H9 (cell line): ENCODE data around the gene MYO5B. TPM values are rescaled to one million over a fixed set of nuclear protein-coding genes. Genes with fewer than 3 reads are reported as not detected.
"Not testable (repeated sequence)": the region's sequence is repeated elsewhere in the genome, so short reads cannot be mapped to it uniquely, and the experiment has no call there.

Experiments used
- DNase-seq: peaks from one replicate; pipeline ENCODE4 v3.0.0-alpha.2; 2017
- H2AFZ ChIP-seq: one replicate; pipeline ENCODE4 v1.6.1; 2013; ENCODE audit warnings: mild to moderate bottlenecking, low read length, control low read depth, moderate library complexity
- H2AK5ac ChIP-seq: 2 replicates; pipeline ENCODE4 v1.6.1; 2013; ENCODE audit warnings: low read length, control low read depth, mixed read lengths; ENCODE audit not compliant: insufficient read length
- H2BK120ac ChIP-seq: one replicate; pipeline ENCODE4 v1.6.1; 2013; ENCODE audit warnings: low read depth, mild to moderate bottlenecking, low read length, control low read depth, inconsistent platforms; ENCODE audit not compliant: poor library complexity, severe bottlenecking
- H2BK12ac ChIP-seq: 2 replicates; pipeline ENCODE4 v1.6.1; 2013; ENCODE audit warnings: low read length, control low read depth, mixed read lengths, low read depth; ENCODE audit not compliant: insufficient read length
- H2BK15ac ChIP-seq: 2 replicates; pipeline ENCODE4 v1.6.1; 2013; ENCODE audit warnings: low read depth, low read length, control low read depth
- H2BK20ac ChIP-seq: one replicate; pipeline ENCODE4 v1.6.1; 2013; ENCODE audit warnings: low read depth, mild to moderate bottlenecking, low read length, control low read depth, inconsistent platforms; ENCODE audit not compliant: poor library complexity, severe bottlenecking
- H2BK5ac ChIP-seq: 2 replicates; pipeline ENCODE4 v1.6.1; 2013; ENCODE audit warnings: low read length, control low read depth, mixed read lengths; ENCODE audit not compliant: insufficient read length
- H3K14ac ChIP-seq: 2 replicates; pipeline ENCODE4 v1.6.1; 2013; ENCODE audit warnings: low read length, control low read depth; ENCODE audit not compliant: insufficient read depth
- H3K18ac ChIP-seq: 2 replicates; pipeline ENCODE4 v1.6.1; 2013; ENCODE audit warnings: low read depth, mild to moderate bottlenecking, mixed read lengths, low read length, control low read depth; ENCODE audit not compliant: insufficient read length
- H3K23ac ChIP-seq: 2 replicates; pipeline ENCODE4 v1.6.1; 2013; ENCODE audit warnings: low read length, control low read depth, mixed read lengths, low read depth; ENCODE audit not compliant: insufficient read length
- H3K23me2 ChIP-seq: 2 replicates; pipeline ENCODE4 v1.6.1; 2013; ENCODE audit warnings: low read depth, mild to moderate bottlenecking, mixed read lengths, low read length, control low read depth; ENCODE audit not compliant: insufficient read length, poor library complexity, severe bottlenecking
- H3K27ac ChIP-seq: 2 replicates; pipeline ENCODE4 v1.5.1; 2013; ENCODE audit warnings: low read length, control low read depth, mixed read lengths, low read depth; ENCODE audit not compliant: insufficient read length
- H3K27me3 ChIP-seq: 2 replicates; pipeline ENCODE4 v1.6.1; 2013; ENCODE audit warnings: low read length, control low read depth, inconsistent platforms; ENCODE audit not compliant: insufficient read depth
- H3K4ac ChIP-seq: 2 replicates; pipeline ENCODE4 v1.6.1; 2013; ENCODE audit warnings: low read depth, mild to moderate bottlenecking, control low read depth, inconsistent platforms, low read length, moderate library complexity
- H3K4me1 ChIP-seq: 2 replicates; pipeline ENCODE4 v1.6.1; 2013; ENCODE audit warnings: low read length, control low read depth, inconsistent platforms; ENCODE audit not compliant: insufficient read depth
- H3K4me2 ChIP-seq: 2 replicates; pipeline ENCODE4 v1.6.1; 2013; ENCODE audit warnings: low read length, control low read depth, mixed read lengths; ENCODE audit not compliant: insufficient read length, insufficient read depth
- H3K56ac ChIP-seq: 2 replicates; pipeline ENCODE4 v1.6.1; 2013; ENCODE audit warnings: low read depth, mild to moderate bottlenecking, mixed read lengths, low read length, control low read depth; ENCODE audit not compliant: insufficient read length
- H3K79me1 ChIP-seq: 2 replicates; pipeline ENCODE4 v1.6.1; 2013; ENCODE audit warnings: low read depth, mild to moderate bottlenecking, moderate library complexity, low read length, control low read depth, inconsistent platforms; ENCODE audit not compliant: insufficient read depth, poor library complexity, severe bottlenecking
- H3K79me2 ChIP-seq: 2 replicates; pipeline ENCODE4 v1.6.1; 2013; ENCODE audit warnings: low read length, control low read depth, inconsistent platforms; ENCODE audit not compliant: insufficient read depth
- H3K9ac ChIP-seq: 2 replicates; pipeline ENCODE4 v1.6.1; 2013; ENCODE audit warnings: low read length, control low read depth, mixed read lengths; ENCODE audit not compliant: insufficient read length; ENCODE audit errors: extremely low read depth
- H3K9me3 ChIP-seq: one replicate; pipeline ENCODE4 v1.6.1; 2013; ENCODE audit warnings: low read depth, low read length, inconsistent platforms; ENCODE audit not compliant: control insufficient read depth
- H3T11ph ChIP-seq: one replicate; pipeline ENCODE4 v1.6.1; 2013; ENCODE audit warnings: mild to moderate bottlenecking, low read length, control low read depth, inconsistent platforms
- H4K20me1 ChIP-seq: one replicate; pipeline ENCODE4 v1.6.1; 2013; ENCODE audit not compliant: control insufficient read depth, insufficient read length, insufficient read depth
- H4K5ac ChIP-seq: 2 replicates; pipeline ENCODE4 v1.6.1; 2013; ENCODE audit warnings: low read depth, mild to moderate bottlenecking, mixed read lengths, low read length, control low read depth; ENCODE audit not compliant: insufficient read length
- H4K8ac ChIP-seq: replicated peaks from 2 replicates; pipeline ENCODE4 v1.6.1; 2013; ENCODE audit warnings: low read length, control low read depth, mixed read lengths, low read depth; ENCODE audit not compliant: insufficient read length
- H4K91ac ChIP-seq: 2 replicates; pipeline ENCODE4 v1.6.1; 2013; ENCODE audit warnings: low read depth, mild to moderate bottlenecking, moderate library complexity, mixed read lengths, low read length, control low read depth; ENCODE audit not compliant: insufficient read length
- H3K27ac Mint-ChIP-seq, 3 experiments: 2 replicates in 2 of 3; 3 replicates in 1 of 3; pipeline ENCODE4 v1.8.0; 2020 to 2021; ENCODE audit warnings: mixed read lengths in 3 of 3, mild to moderate bottlenecking in 1 of 3, moderate library complexity in 1 of 3
- H3K27me3 Mint-ChIP-seq: 2 replicates; pipeline ENCODE4 v1.8.0; 2021; ENCODE audit warnings: low read depth, mild to moderate bottlenecking, moderate library complexity, mixed read lengths
- H3K36me3 Mint-ChIP-seq, 3 experiments: 2 replicates in 2 of 3; 3 replicates in 1 of 3; pipeline ENCODE4 v1.8.0; 2020 to 2021; ENCODE audit warnings: low read depth in 3 of 3, mixed read lengths in 3 of 3; ENCODE audit not compliant: insufficient read depth in 1 of 3
- H3K4me1 Mint-ChIP-seq, 2 experiments: 2 replicates each; pipeline ENCODE4 v1.8.0; 2020; ENCODE audit warnings: mixed read lengths in 2 of 2
- H3K4me3 Mint-ChIP-seq, 2 experiments: 2 replicates in 1 of 2; 3 replicates in 1 of 2; pipeline ENCODE4 v1.8.0; 2020 to 2021; ENCODE audit warnings: mild to moderate bottlenecking in 2 of 2, mixed read lengths in 2 of 2, moderate library complexity in 1 of 2
- H3K9me3 Mint-ChIP-seq, 2 experiments: 2 replicates in 1 of 2; 3 replicates in 1 of 2; pipeline ENCODE4 v1.8.0; 2020; ENCODE audit warnings: mild to moderate bottlenecking in 2 of 2, mixed read lengths in 2 of 2, moderate library complexity in 1 of 2
- CTCF ChIP-seq: fragments of 200-600 bp; sonication (generic); conservative IDR thresholded peaks from 3 replicates; pipeline ENCODE4 v1.8.0; 2021; ENCODE audit warnings: antibody characterized with exemption, mild to moderate bottlenecking
- WGBS: extraction: QIAGEN DNeasy Blood & Tissue Kit; methylation state at CpG from one replicate; pipeline ENCODE4 v1.1.7; 2013; ENCODE audit warnings: missing lambda C conversion rate, low lambda C conversion rate, mixed read lengths; ENCODE audit not compliant: insufficient read length; ENCODE audit errors: extremely low coverage; 5-methylcytosine and 5-hydroxymethylcytosine counted together
- long read RNA-seq: library from polyadenylated mRNA; unstranded; transcript quantifications from one replicate; pipeline ENCODE4 v2.0.0, GENCODE V29; 2020
- total RNA-seq: library from RNA; stranded (reverse); gene quantifications from 2 replicates; pipeline ENCODE4 v1.2.1, GENCODE V29; 2021

MYO5B gene
- 9.0 and 9.3 TPM in 2 replicates for total RNA-seq
- long read RNA-seq, transcript MYO5B-207 (9 exons, 1,693 nt): major isoform, 9 of 15 reads
- long read RNA-seq, partial matches to known transcripts: 0 of 15 reads
- long read RNA-seq, other reads (novel, unspliced or antisense): 6 of 15 reads

GRCh38 chr18:50194631-50195532 is at the start of gene MYO5B:
Gene MYO5B (minus strand): TSS chr18:50195147. CDS start chr18:50194793, 354 bp downstream.
- WGBS: no CpG with 5 or more reads among the region's 115 CpGs
- peak within 1 kb of the TSS; percentile 34; the same call in 1 of the 2 replicates for H3K14ac ChIP-seq
- H3K9me3 ChIP-seq: no peaks in the 10 kb centered on the region
- Mint-ChIP-seq H3K4me3 (peak within 1 kb of the TSS; percentile 64 to 84), H3K36me3 (no peaks in the 10 kb centered on the region; a peak in 1 of 7 replicates), H3K27me3 (peaks cover 79% of the 10 kb centered on the region), H3K27ac (peak within 1 kb of the TSS in 1 of 3 experiments; percentile 44; a peak in 1 of 7 replicates), H3K9me3 (no peaks in the 10 kb centered on the region; a peak in 1 of 5 replicates), H3K4me1 (peaks cover 18 to 25% of the 10 kb centered on the region in 2 experiments)
- H3K23ac ChIP-seq: no peak within 1 kb of the TSS
- H3K9ac ChIP-seq: no peak within 1 kb of the TSS
- no peaks in the 10 kb centered on the region for H3K4me1 ChIP-seq
- H4K5ac ChIP-seq: no peak within 1 kb of the TSS
- peaks cover 17% of the 10 kb centered on the region for H3K23me2 ChIP-seq
- H2BK12ac ChIP-seq: no peak within 1 kb of the TSS
- H4K20me1 ChIP-seq: no peaks in the 10 kb centered on the region
- no peak within 1 kb of the TSS for H2BK5ac ChIP-seq
- no peak within 1 kb of the TSS for H3K4ac ChIP-seq
- no peak within 1 kb of the TSS for H2AFZ ChIP-seq
- no peak within 1 kb of the TSS for H4K91ac ChIP-seq
- H2AK5ac ChIP-seq: no peak within 1 kb of the TSS
- no peak within 1 kb of the TSS for H3K18ac ChIP-seq
- no peak within 1 kb of the TSS for H4K8ac ChIP-seq
- no peak within 1 kb of the TSS for H3K56ac ChIP-seq
- no peak within 1 kb of the TSS for H3T11ph ChIP-seq
- no peaks in the 10 kb centered on the region for H3K79me2 ChIP-seq
- no peak within 1 kb of the TSS for H2BK120ac ChIP-seq
- peak; percentile 61; the same call in 2 of the 3 replicates for TF ChIP-seq CTCF
- no peaks in the 10 kb centered on the region for H3K79me1 ChIP-seq
- H3K27me3 ChIP-seq: peaks cover 28% of the 10 kb centered on the region; the same call in 1 of the 2 replicates
- H2BK20ac ChIP-seq: no peak within 1 kb of the TSS
- H2BK15ac ChIP-seq: no peak within 1 kb of the TSS
- H3K27ac ChIP-seq: no peak within 1 kb of the TSS
- H3K4me2 ChIP-seq: peak within 1 kb of the TSS; percentile 34
- DNase-seq: peak; percentile 73

GRCh38 chr18:50241768-50242167 is 46.8 kb upstream of the MYO5B start:
- not testable (repeated sequence) for H3K4me1 ChIP-seq, H3K4ac ChIP-seq, H2BK120ac ChIP-seq, H4K20me1 ChIP-seq, H3K23ac ChIP-seq, H3K27me3 ChIP-seq, H4K8ac ChIP-seq, H3K27me3 Mint-ChIP-seq, H3T11ph ChIP-seq, H3K4me3 Mint-ChIP-seq, H2BK12ac ChIP-seq, H3K27ac Mint-ChIP-seq, H2BK5ac ChIP-seq, H2BK15ac ChIP-seq, H2BK20ac ChIP-seq, H3K23me2 ChIP-seq, H3K56ac ChIP-seq, H3K18ac ChIP-seq, H4K5ac ChIP-seq, H2AK5ac ChIP-seq, H4K91ac ChIP-seq, H3K14ac ChIP-seq, H3K4me1 Mint-ChIP-seq, H3K79me2 ChIP-seq, H3K9me3 ChIP-seq, H2AFZ ChIP-seq, H3K4me2 ChIP-seq, H3K27ac ChIP-seq, H3K9ac ChIP-seq, H3K79me1 ChIP-seq, DNase-seq
- no CpG with 5 or more reads among the region's 8 CpGs for WGBS
- H3K36me3 Mint-ChIP-seq: peaks cover 10 to 19% (median 14%) of the 10 kb centered on the region in 3 experiments
- peaks cover 39 to 40% of the 10 kb centered on the region in 2 experiments for H3K9me3 Mint-ChIP-seq
